HFF-Myc (cell line): ENCODE data around the gene JAK1.
"Not testable (repeated sequence)": the region's sequence is repeated elsewhere in the genome, so short reads cannot be mapped to it uniquely, and the experiment has no call there.

ENCODE experiments used
- DNase-seq: peaks from one replicate; pipeline ENCODE4 v3.0.0-alpha.2; 2011; ENCODE audit warnings: low read depth; ENCODE audit errors: extremely low read depth
- H3K4me3 ChIP-seq: replicated peaks from 2 replicates; pipeline ENCODE4 v1.5.1; 2011; ENCODE audit warnings: low read depth, mild to moderate bottlenecking, control low read depth, low read length
- CTCF ChIP-seq: IDR thresholded peaks from 2 replicates; pipeline ENCODE4 v1.5.1; 2012; ENCODE audit warnings: mild to moderate bottlenecking, low read depth, low read length, control low read depth; ENCODE audit errors: missing control alignments

JAK1 gene

GRCh38 chr1:64934115-64934877 is 32.1 kb downstream of the JAK1 start:
- no peak overlapping the region for H3K4me3 ChIP-seq
- no peak for DNase-seq

GRCh38 chr1:64933296-64934070 is 32.9 kb downstream of the JAK1 start:
- peak overlapping the region; percentile 14 for H3K4me3 ChIP-seq
- DNase-seq, result peak; percentile 58
- no peak for TF ChIP-seq CTCF

More at GRCh38 chr1:64934115-64934877, 32.1 kb downstream of the JAK1 start:
- TF ChIP-seq CTCF, result no peak

- peak overlapping the region; percentile 14; the same call in 1 of the 2 replicates for H3K4me3 ChIP-seq
Observed at GRCh38 chr1:64932962-64933295, 33.4 kb downstream of the JAK1 start.

GRCh38 chr1:64930640-64931039 is 35.7 kb downstream of the JAK1 start:
- H3K4me3 ChIP-seq, DNase-seq: not testable (repeated sequence)

More at GRCh38 chr1:64932962-64933295, 33.4 kb downstream of the JAK1 start:
- no peak for DNase-seq
- no peak for TF ChIP-seq CTCF

- no peak for DNase-seq
- no peak for TF ChIP-seq CTCF
- H3K4me3 ChIP-seq, result no peak overlapping the region
Observed at GRCh38 chr1:64929221-64929620, 37.1 kb downstream of the JAK1 start.

- no peak for DNase-seq
- H3K4me3 ChIP-seq, result no peak overlapping the region
- no peak for TF ChIP-seq CTCF
Observed at GRCh38 chr1:64928325-64928724, 38.0 kb downstream of the JAK1 start.

GRCh38 chr1:64925594-64925993 is 40.8 kb downstream of the JAK1 start:
- no peak for TF ChIP-seq CTCF
- H3K4me3 ChIP-seq, result no peak overlapping the region
- no peak for DNase-seq
